K562 (cell line): ENCODE results near the gene ZNF544. TPM values are rescaled to one million over a fixed set of nuclear protein-coding genes. Genes with fewer than 3 reads are reported as not detected.
A peak's percentile ranks its signal among the peaks of the same experiment; 100 is the strongest.

ENCODE experiments used
- BRCA1 ChIP-seq, 2 experiments: fragments of 450-650 bp in 1 of 2; sonication (generic) in 1 of 2; formaldehyde crosslinking in 1 of 2; IDR thresholded peaks; 2 replicates each; pipeline versions ENCODE4 v1.5.0 to v1.6.1; 2017 to 2020; ENCODE audit warnings: mild to moderate bottlenecking in 1 of 2, missing genetic modification reagents in 1 of 2
- C11orf30 ChIP-seq: fragments of 450-650 bp; IDR thresholded peaks from 2 replicates; pipeline ENCODE4 v1.6.1; 2016; ENCODE audit warnings: low read depth, mild to moderate bottlenecking
- DNMT1 ChIP-seq: fragments of 450-650 bp; IDR thresholded peaks from 2 replicates; pipeline ENCODE4 v1.6.1; 2016; ENCODE audit warnings: antibody characterized with exemption, mild to moderate bottlenecking
- EP400 ChIP-seq: fragments of 450-650 bp; IDR thresholded peaks from 2 replicates; pipeline ENCODE4 v1.6.1; 2017; ENCODE audit warnings: antibody characterized with exemption, mild to moderate bottlenecking, moderate library complexity
- HNRNPL ChIP-seq: fragments of 200-400 bp; formaldehyde crosslinking; IDR thresholded peaks from 2 replicates; pipeline ENCODE4 v1.6.1; 2017; ENCODE audit warnings: low read depth, mild to moderate bottlenecking, low read length
- L3MBTL2 ChIP-seq: fragments of 450-650 bp; IDR thresholded peaks from 2 replicates; pipeline ENCODE4 v1.6.1; 2016; ENCODE audit warnings: mild to moderate bottlenecking, moderate library complexity
- MAZ ChIP-seq, 2 experiments: fragments of 450-650 bp in 1 of 2; sonication (generic) in 1 of 2; formaldehyde crosslinking; IDR thresholded peaks in 1 of 2; conservative IDR thresholded peaks in 1 of 2; 2 replicates each; pipeline versions ENCODE4 v1.4.0 to v1.5.0; 2020; ENCODE audit warnings: mild to moderate bottlenecking in 1 of 2, missing genetic modification reagents in 1 of 2
- MEF2A ChIP-seq: IDR thresholded peaks from 2 replicates; pipeline ENCODE4 v1.6.1; 2011; ENCODE audit warnings: low read depth, mild to moderate bottlenecking, low read length, moderate library complexity; ENCODE audit not compliant: control insufficient read depth
- MYBL2 ChIP-seq, 2 experiments: fragments of 450-650 bp in 1 of 2; sonication (generic) in 1 of 2; formaldehyde crosslinking in 1 of 2; IDR thresholded peaks; 2 replicates each; pipeline versions ENCODE4 v1.6.1 to v1.8.1; 2017 to 2022; ENCODE audit warnings: borderline replicate concordance in 1 of 2, inconsistent platforms in 1 of 2, low read depth in 1 of 2, mild to moderate bottlenecking in 1 of 2, missing genetic modification reagents in 1 of 2, moderate library complexity in 1 of 2
- RBBP5 ChIP-seq: fragments of 200-600 bp; sonication (generic); IDR thresholded peaks from 2 replicates; pipeline ENCODE4 v1.6.1; 2012; ENCODE audit warnings: borderline replicate concordance, mild to moderate bottlenecking, low read length, control low read depth, inconsistent platforms; ENCODE audit not compliant: insufficient read depth, poor library complexity, severe bottlenecking
- RBM25 ChIP-seq: fragments of 200-400 bp; formaldehyde crosslinking; IDR thresholded peaks from 2 replicates; pipeline ENCODE4 v1.6.1; 2018; ENCODE audit warnings: low read length, low read depth, moderate library complexity; ENCODE audit not compliant: severe bottlenecking
- STAG1 ChIP-seq: sonication (generic); formaldehyde crosslinking; IDR thresholded peaks from 2 replicates; pipeline ENCODE4 v1.5.0; 2020; ENCODE audit warnings: missing genetic modification reagents, borderline replicate concordance
- TAF1 ChIP-seq: IDR thresholded peaks from 2 replicates; pipeline ENCODE4 v1.6.1; 2011; ENCODE audit warnings: mild to moderate bottlenecking, low read length, moderate library complexity; ENCODE audit not compliant: insufficient read depth, control insufficient read depth, severe bottlenecking; ENCODE audit errors: extremely low read depth
- TFAM ChIP-seq: fragments of 250-450 bp; sonication (Bioruptor Pico); conservative IDR thresholded peaks from 2 replicates; pipeline ENCODE4 v1.5.0; 2021; ENCODE audit warnings: mild to moderate bottlenecking, moderate library complexity
- TRIM24 ChIP-seq, 2 experiments: fragments of 450-650 bp; IDR thresholded peaks; 2 replicates each; pipeline ENCODE4 v1.6.1; 2016
- ZNF124 ChIP-seq: sonication (generic); formaldehyde crosslinking; IDR thresholded peaks from 2 replicates; pipeline ENCODE4 v1.8.1; 2022; ENCODE audit warnings: missing genetic modification reagents
- ZNF354B ChIP-seq: fragments of 250-450 bp; sonication (Bioruptor Pico); IDR thresholded peaks from 2 replicates; pipeline ENCODE4 v1.4.0; 2020
- ZNF384 ChIP-seq: IDR thresholded peaks from 2 replicates; pipeline ENCODE4 v1.6.1; 2012; ENCODE audit warnings: low read depth, low read length, improper control_type of control experiment
- ZNF57 ChIP-seq: fragments of 450-650 bp; formaldehyde crosslinking; IDR thresholded peaks from 2 replicates; pipeline ENCODE4 v1.4.0; 2020; ENCODE audit warnings: mild to moderate bottlenecking, moderate library complexity
- polyA plus RNA-seq, 8 experiments: library from polyadenylated mRNA; depleted of rRNA in 4 of 8; stranded (reverse) in 5 of 8; unstranded in 3 of 8; fragments of >200 nt; fragmentation: Nextera tagmentation in 2 of 8; fragmentation: Illumina TruSeq in 1 of 8; extraction: Ambion mirVana in 2 of 8; extraction: Trizol in 1 of 8; gene quantifications; 2 replicates each; pipeline versions ENCODE4 v1.2.1 to v1.2.3, GENCODE V29; 2011 to 2014; ENCODE audit warnings: inconsistent platforms in 1 of 8, missing spikeins in 1 of 8
- total RNA-seq, 7 experiments: library from RNA; depleted of rRNA in 6 of 7; stranded (reverse); fragments of >200 nt in 6 of 7; fragmentation: Illumina TruSeq in 2 of 7; extraction: Trizol in 2 of 7; gene quantifications; 2 replicates each; pipeline versions ENCODE4 v1.2.1 to v1.2.3, GENCODE V29; 2011 to 2021; ENCODE audit warnings: low replicate concordance in 1 of 7
- TF ChIP-seq, protein P1 (sequence below): fragments of 200-800 bp; sonication (Bioruptor generic); IDR thresholded peaks from 2 replicates; pipeline ENCODE4 v1.6.1; 2017; ENCODE audit warnings: missing genetic modification characterization, missing compliant biosample characterization
- TF ChIP-seq, protein P2 (sequence below), 3 experiments: fragments of 200-800 bp in 1 of 3; fragments of 250-450 bp in 1 of 3; fragments of 450-650 bp in 1 of 3; sonication (Bioruptor Pico) in 1 of 3; sonication (Bioruptor generic) in 1 of 3; formaldehyde crosslinking in 1 of 3; IDR thresholded peaks; 2 replicates each; pipeline versions ENCODE4 v1.6.1 to v1.8.0; 2016 to 2022; ENCODE audit warnings: mild to moderate bottlenecking in 2 of 3, missing genetic modification characterization in 2 of 3, missing compliant biosample characterization in 1 of 3, moderate library complexity in 1 of 3

The ZNF544 gene
- total and polyA plus RNA-seq, 9 of the 15 experiments (the other 6 are each of a cell fraction or from before 2014, with no cell fraction given): 23.6 to 59.0 (median 41.4) TPM

DNA sequence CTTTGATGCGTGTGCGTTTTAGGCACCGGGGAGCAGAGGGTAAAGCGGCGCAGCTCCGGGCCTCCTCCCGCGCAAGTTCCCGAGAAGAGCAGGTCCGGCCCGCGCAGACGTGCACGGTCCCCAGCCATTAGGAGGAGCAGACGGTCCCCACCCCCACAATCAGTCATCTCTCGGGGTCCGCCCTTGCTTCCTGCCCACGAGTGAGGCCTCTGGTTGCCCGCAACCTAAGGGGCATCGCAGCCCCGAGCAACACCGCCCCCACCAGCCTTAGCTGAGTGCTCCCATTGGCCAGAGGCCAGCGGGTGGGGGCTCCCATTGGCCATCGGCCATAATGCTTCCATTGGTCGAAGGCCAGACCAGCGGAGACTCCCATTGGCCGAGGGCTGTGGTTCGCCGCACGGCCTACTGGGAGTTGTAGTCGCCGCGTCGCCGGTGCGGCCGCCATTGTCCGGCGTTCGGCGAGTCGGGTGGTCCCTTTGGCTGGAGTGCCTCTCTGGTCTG, 49.9 kb downstream of the ZNF544 start, which contains the start of gene ZNF8 (continued):
- TF ChIP-seq TAF1 (peak; percentile 56), BRCA1 (IDR thresholded peaks at IDR 0.05) (no peak), BRCA1 (CRISPR knock-in tag; IDR thresholded peaks at IDR 0.05) (no peak), MYBL2 (IDR thresholded peaks at IDR 0.05; ENCODE audit: low read depth) (no peak), MYBL2 (CRISPR knock-in tag; IDR thresholded peaks at IDR 0.05; ENCODE audit: borderline replicate concordance) (no peak), ZNF57 (CRISPR knock-in tag) (no peak), RBM25 (peak; percentile 97), EP400 (0 out of 2 replicates have a peak, but pooled peaks have one; percentile 28), ZNF354B (no peak), HNRNPL (peak; percentile 98), TRIM24 (IDR thresholded peaks at IDR 0.05) (peak in 1 of 2 experiments; percentile 31; a peak in 1 of 4 replicates), ZNF384 (no peak), RBBP5 (peak; percentile 54), TFAM (CRISPR knock-in tag) (no peak), C11orf30 (peak; percentile 23; the same call in 1 of the 2 replicates), STAG1 (no peak), L3MBTL2 (peak; percentile 62), DNMT1 (no peak), ZNF124 (no peak), MEF2A (no peak), MAZ (CRISPR knock-in tag; conservative IDR thresholded peaks at IDR 0.05 in 1 of 2, IDR thresholded peaks at IDR 0.05 in 1 of 2) (peak; percentile 71 to 83; a peak in 3 of 4 replicates)
- TF ChIP-seq, protein P1, sequence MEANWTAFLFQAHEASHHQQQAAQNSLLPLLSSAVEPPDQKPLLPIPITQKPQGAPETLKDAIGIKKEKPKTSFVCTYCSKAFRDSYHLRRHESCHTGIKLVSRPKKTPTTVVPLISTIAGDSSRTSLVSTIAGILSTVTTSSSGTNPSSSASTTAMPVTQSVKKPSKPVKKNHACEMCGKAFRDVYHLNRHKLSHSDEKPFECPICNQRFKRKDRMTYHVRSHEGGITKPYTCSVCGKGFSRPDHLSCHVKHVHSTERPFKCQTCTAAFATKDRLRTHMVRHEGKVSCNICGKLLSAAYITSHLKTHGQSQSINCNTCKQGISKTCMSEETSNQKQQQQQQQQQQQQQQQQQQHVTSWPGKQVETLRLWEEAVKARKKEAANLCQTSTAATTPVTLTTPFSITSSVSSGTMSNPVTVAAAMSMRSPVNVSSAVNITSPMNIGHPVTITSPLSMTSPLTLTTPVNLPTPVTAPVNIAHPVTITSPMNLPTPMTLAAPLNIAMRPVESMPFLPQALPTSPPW (CRISPR knock-in tag): peak; percentile 80
- TF ChIP-seq, protein P2, sequence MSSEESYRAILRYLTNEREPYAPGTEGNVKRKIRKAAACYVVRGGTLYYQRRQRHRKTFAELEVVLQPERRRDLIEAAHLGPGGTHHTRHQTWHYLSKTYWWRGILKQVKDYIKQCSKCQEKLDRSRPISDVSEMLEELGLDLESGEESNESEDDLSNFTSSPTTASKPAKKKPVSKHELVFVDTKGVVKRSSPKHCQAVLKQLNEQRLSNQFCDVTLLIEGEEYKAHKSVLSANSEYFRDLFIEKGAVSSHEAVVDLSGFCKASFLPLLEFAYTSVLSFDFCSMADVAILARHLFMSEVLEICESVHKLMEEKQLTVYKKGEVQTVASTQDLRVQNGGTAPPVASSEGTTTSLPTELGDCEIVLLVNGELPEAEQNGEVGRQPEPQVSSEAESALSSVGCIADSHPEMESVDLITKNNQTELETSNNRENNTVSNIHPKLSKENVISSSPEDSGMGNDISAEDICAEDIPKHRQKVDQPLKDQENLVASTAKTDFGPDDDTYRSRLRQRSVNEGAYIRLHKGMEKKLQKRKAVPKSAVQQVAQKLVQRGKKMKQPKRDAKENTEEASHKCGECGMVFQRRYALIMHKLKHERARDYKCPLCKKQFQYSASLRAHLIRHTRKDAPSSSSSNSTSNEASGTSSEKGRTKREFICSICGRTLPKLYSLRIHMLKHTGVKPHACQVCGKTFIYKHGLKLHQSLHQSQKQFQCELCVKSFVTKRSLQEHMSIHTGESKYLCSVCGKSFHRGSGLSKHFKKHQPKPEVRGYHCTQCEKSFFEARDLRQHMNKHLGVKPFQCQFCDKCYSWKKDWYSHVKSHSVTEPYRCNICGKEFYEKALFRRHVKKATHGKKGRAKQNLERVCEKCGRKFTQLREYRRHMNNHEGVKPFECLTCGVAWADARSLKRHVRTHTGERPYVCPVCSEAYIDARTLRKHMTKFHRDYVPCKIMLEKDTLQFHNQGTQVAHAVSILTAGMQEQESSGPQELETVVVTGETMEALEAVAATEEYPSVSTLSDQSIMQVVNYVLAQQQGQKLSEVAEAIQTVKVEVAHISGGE (CRISPR knock-in tag; IDR thresholded peaks at IDR 0.05): peak in 1 of 3 experiments; percentile 25; a peak in 2 of 6 replicates
